OCI-LY1 (cell line): ENCODE data around the gene LMBR1.

Source experiments
- H2AFZ ChIP-seq: fragments of 200-600 bp; sonication (generic), shearing (Covaris generic); 2 replicates; pipeline ENCODE4 v1.6.0; 2014; ENCODE audit warnings: antibody characterized with exemption, mild to moderate bottlenecking, low read length
- H3F3A ChIP-seq: fragments of 200-600 bp; sonication (generic), shearing (Covaris generic); 2 replicates; pipeline ENCODE4 v1.6.0; 2014; ENCODE audit warnings: mild to moderate bottlenecking, antibody characterized with exemption, low read length, moderate library complexity; ENCODE audit not compliant: insufficient read depth
- H3K27ac ChIP-seq: fragments of 200-600 bp; sonication (generic); 2 replicates; pipeline ENCODE4 v1.5.1; 2014; ENCODE audit warnings: low read length, mixed run types, mild to moderate bottlenecking, low read depth; ENCODE audit not compliant: poor library complexity, severe bottlenecking
- H3K27me3 ChIP-seq: fragments of 200-600 bp; sonication (generic); 2 replicates; pipeline ENCODE4 v1.6.0; 2014; ENCODE audit warnings: antibody characterized with exemption, mild to moderate bottlenecking, low read length, moderate library complexity; ENCODE audit not compliant: insufficient read depth
- H3K36me3 ChIP-seq: fragments of 200-600 bp; sonication (generic); 2 replicates; pipeline ENCODE4 v1.6.1; 2014; ENCODE audit warnings: mild to moderate bottlenecking, antibody characterized with exemption, low read length, moderate library complexity, mixed read lengths; ENCODE audit not compliant: insufficient read depth
- H3K4me1 ChIP-seq: fragments of 200-600 bp; sonication (generic); 2 replicates; pipeline ENCODE4 v1.5.1; 2014; ENCODE audit warnings: mild to moderate bottlenecking, low read length, moderate library complexity; ENCODE audit not compliant: insufficient read depth, severe bottlenecking
- H3K4me2 ChIP-seq: fragments of 200-600 bp; sonication (generic), shearing (Covaris generic); 2 replicates; pipeline ENCODE4 v1.6.1; 2014; ENCODE audit warnings: low read length
- H3K4me3 ChIP-seq: fragments of 200-600 bp; sonication (generic); 2 replicates; pipeline ENCODE4 v1.5.1; 2014; ENCODE audit warnings: low read length, low read depth, mild to moderate bottlenecking, mixed read lengths; ENCODE audit not compliant: poor library complexity, severe bottlenecking
- H3K79me2 ChIP-seq: fragments of 200-600 bp; shearing (Covaris generic); 2 replicates; pipeline ENCODE4 v1.6.1; 2016; ENCODE audit warnings: mixed run types, low read length, mixed read lengths; ENCODE audit not compliant: insufficient read depth
- H3K9ac ChIP-seq: fragments of 200-600 bp; sonication (generic), shearing (Covaris generic); 2 replicates; pipeline ENCODE4 v1.6.1; 2014; ENCODE audit warnings: mild to moderate bottlenecking, low read length, mixed read lengths
- H3K9me2 ChIP-seq: fragments of 200-600 bp; sonication (generic), shearing (Covaris generic); 2 replicates; pipeline ENCODE4 v1.6.1; 2014; ENCODE audit warnings: low read depth, mild to moderate bottlenecking, low read length, mixed read lengths
- H3K9me3 ChIP-seq: fragments of 200-600 bp; shearing (Covaris generic); 2 replicates; pipeline ENCODE4 v1.6.1; 2014; ENCODE audit warnings: low read length, mixed read lengths
- H4K20me1 ChIP-seq: fragments of 200-600 bp; sonication (generic), shearing (Covaris generic); 2 replicates; pipeline ENCODE4 v1.6.0; 2016; ENCODE audit warnings: mild to moderate bottlenecking, low read length; ENCODE audit not compliant: insufficient read depth
- EZH2 ChIP-seq: fragments of 200-600 bp; sonication (generic), shearing (Covaris generic); IDR thresholded peaks from 2 replicates; pipeline ENCODE4 v1.8.0; 2017; ENCODE audit warnings: borderline replicate concordance, mixed run types, mild to moderate bottlenecking, antibody characterized with exemption, low read length, moderate library complexity, mixed read lengths
- TF ChIP-seq, protein P1 (sequence below): fragments of 200-600 bp; sonication (generic), shearing (Covaris generic); IDR thresholded peaks from 2 replicates; pipeline ENCODE4 v1.5.1; 2017; ENCODE audit warnings: mild to moderate bottlenecking, antibody characterized with exemption, low read length, moderate library complexity, mixed read lengths

Gene LMBR1

DNA sequence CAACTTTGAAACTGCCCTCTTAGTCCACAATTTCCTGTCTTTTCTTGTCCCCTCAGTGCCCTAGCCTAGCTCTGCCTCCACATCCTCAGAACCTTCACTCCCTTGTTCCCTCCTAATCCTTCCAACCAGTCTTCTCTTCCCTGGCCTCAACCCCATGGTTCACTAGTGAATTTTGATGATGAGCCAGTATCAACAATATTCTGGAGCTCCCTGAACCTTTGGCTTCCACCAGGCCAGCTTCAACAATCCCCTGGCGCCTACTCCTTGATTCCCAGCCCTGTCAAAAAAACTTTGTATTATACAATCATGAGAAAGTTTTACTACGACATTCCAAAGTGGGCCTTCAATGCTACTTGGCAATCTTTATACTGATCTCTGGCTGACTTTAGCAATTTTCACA, 116.5 kb downstream of the LMBR1 start:
- Histone ChIP-seq H3K4me3 (no peak overlapping the region), H3K79me2 (no peaks in the 10 kb centered on the region), H3K9ac (no peak overlapping the region), H3K36me3 (peaks cover 5% of the 10 kb centered on the region; the same call in 1 of the 2 replicates), H3F3A (no peaks in the 10 kb centered on the region), H3K4me1 (peaks cover 15% of the 10 kb centered on the region), H3K9me3 (no peaks in the 10 kb centered on the region), H3K27ac (no peak overlapping the region), H2AFZ (no peak overlapping the region), H3K4me2 (no peak overlapping the region), H4K20me1 (no peaks in the 10 kb centered on the region), H3K27me3 (no peaks in the 10 kb centered on the region), H3K9me2 (no peaks in the 10 kb centered on the region)
- no peak for TF ChIP-seq EZH2
- TF ChIP-seq, protein P1, sequence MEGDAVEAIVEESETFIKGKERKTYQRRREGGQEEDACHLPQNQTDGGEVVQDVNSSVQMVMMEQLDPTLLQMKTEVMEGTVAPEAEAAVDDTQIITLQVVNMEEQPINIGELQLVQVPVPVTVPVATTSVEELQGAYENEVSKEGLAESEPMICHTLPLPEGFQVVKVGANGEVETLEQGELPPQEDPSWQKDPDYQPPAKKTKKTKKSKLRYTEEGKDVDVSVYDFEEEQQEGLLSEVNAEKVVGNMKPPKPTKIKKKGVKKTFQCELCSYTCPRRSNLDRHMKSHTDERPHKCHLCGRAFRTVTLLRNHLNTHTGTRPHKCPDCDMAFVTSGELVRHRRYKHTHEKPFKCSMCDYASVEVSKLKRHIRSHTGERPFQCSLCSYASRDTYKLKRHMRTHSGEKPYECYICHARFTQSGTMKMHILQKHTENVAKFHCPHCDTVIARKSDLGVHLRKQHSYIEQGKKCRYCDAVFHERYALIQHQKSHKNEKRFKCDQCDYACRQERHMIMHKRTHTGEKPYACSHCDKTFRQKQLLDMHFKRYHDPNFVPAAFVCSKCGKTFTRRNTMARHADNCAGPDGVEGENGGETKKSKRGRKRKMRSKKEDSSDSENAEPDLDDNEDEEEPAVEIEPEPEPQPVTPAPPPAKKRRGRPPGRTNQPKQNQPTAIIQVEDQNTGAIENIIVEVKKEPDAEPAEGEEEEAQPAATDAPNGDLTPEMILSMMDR = no peak

DNA sequence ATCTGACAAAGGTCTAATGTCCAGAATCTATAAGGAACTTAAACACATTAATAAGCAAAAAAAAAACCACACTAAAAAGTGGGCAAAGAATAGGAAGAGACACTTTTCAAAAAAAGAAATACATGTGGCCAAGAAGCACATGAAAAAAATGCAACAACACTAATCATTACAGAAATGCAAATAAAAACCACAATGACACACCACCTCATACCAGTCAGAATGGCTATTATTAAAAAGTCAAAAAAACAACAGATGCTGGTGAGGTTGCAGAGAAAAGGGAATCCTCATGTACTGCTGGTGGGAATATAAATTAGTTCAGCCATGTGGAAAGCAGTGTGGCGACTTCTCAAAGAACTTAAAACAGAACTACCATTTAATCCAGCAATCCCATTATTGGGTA, 119.0 kb downstream of the LMBR1 start:
- H3K27ac ChIP-seq = no peak overlapping the region
- H3K4me3 ChIP-seq = no peak overlapping the region
- H4K20me1 ChIP-seq = no peaks in the 10 kb centered on the region
- H2AFZ ChIP-seq = no peak overlapping the region
- H3K9ac ChIP-seq = no peak overlapping the region
- H3K36me3 ChIP-seq = peaks cover 5% of the 10 kb centered on the region; the same call in 1 of the 2 replicates
- H3F3A ChIP-seq = no peaks in the 10 kb centered on the region
- H3K9me3 ChIP-seq = no peaks in the 10 kb centered on the region
- TF ChIP-seq, protein P1 = no peak
- TF ChIP-seq EZH2 = no peak
- no peak overlapping the region for H3K4me2 ChIP-seq
- no peaks in the 10 kb centered on the region for H3K4me1 ChIP-seq
- no peaks in the 10 kb centered on the region for H3K27me3 ChIP-seq
- H3K79me2 ChIP-seq = no peaks in the 10 kb centered on the region
- no peaks in the 10 kb centered on the region for H3K9me2 ChIP-seq

DNA sequence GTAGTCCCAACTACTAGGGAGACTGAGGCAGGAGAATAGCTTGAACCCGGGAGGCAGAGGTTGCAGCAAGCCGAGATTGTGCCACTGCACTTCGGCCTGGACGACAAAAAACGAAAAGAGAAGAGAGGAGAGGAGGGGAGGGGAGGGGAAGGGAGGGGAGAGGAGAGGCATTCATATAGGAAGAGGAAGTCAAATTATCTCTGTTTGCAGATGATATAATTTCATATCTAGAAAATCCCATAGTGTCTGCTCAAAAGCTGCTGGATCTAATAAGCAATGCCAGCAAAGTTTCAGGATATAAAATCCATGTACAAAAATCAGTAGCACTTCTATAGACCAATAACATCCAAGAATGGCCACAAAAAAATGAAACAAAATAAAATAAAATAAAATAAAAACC, 120.3 kb downstream of the LMBR1 start:
- Histone ChIP-seq H4K20me1 (no peaks in the 10 kb centered on the region), H3K36me3 (peaks cover 2% of the 10 kb centered on the region; the same call in 1 of the 2 replicates), H3K9ac (no peak overlapping the region), H2AFZ (no peak overlapping the region), H3K79me2 (no peaks in the 10 kb centered on the region), H3K9me3 (no peaks in the 10 kb centered on the region), H3K4me3 (no peak overlapping the region), H3K27me3 (no peaks in the 10 kb centered on the region), H3F3A (no peaks in the 10 kb centered on the region), H3K27ac (no peak overlapping the region), H3K9me2 (no peaks in the 10 kb centered on the region), H3K4me2 (no peak overlapping the region), H3K4me1 (no peaks in the 10 kb centered on the region)
- TF ChIP-seq, protein P1 = no peak
- TF ChIP-seq EZH2 = no peak
